ENCODE measurements around the gene CNOT8.
A peak's percentile ranks its signal among the peaks of the same experiment; 100 is the strongest.

GRCh38 chr5:154811653-154812465, 46.6 kb upstream of the CNOT8 start:
- TF ChIP-seq POLR2A (IDR thresholded peaks at IDR 0.05; ENCODE audit: borderline replicate concordance, extremely low read depth, insufficient read depth, insufficient read length), result no peak
- no peak for TF ChIP-seq EZH2 (IDR thresholded peaks at IDR 0.05)
- TF ChIP-seq CTCF (IDR thresholded peaks at IDR 0.05 in 2 of 3, conservative IDR thresholded peaks at IDR 0.05 in 1 of 3; ENCODE audit: borderline replicate concordance in 1 of 3, insufficient read depth in 1 of 3, low read depth in 2 of 3, low read length in 2 of 3), result peak; percentile 72 to 95 (median 88); a peak in 5 of 6 replicates
- no peak for TF ChIP-seq ZFX (IDR thresholded peaks at IDR 0.05)
- no peak for TF ChIP-seq POLR2AphosphoS5 (IDR thresholded peaks at IDR 0.05; ENCODE audit: low read depth, low read length)
- no peak for TF ChIP-seq ZBTB33 (IDR thresholded peaks at IDR 0.05; ENCODE audit: extremely low read depth, insufficient replicate concordance, low read length)
- TF ChIP-seq EZH2phosphoT487 (IDR thresholded peaks at IDR 0.05; ENCODE audit: borderline replicate concordance), result no peak
- TF ChIP-seq ZNF274 (IDR thresholded peaks at IDR 0.05; ENCODE audit: low read depth, low read length), result no peak
- no peak for TF ChIP-seq REST (IDR thresholded peaks at IDR 0.05; ENCODE audit: low read depth)
- TF ChIP-seq MAX (IDR thresholded peaks at IDR 0.05), result no peak
- no peak for TF ChIP-seq FOSL1 (IDR thresholded peaks at IDR 0.05; ENCODE audit: low read depth)
- TF ChIP-seq CEBPB (IDR thresholded peaks at IDR 0.05; ENCODE audit: low read depth), result no peak
